ENCODE results near the gene NTPCR. TPM values are rescaled to one million over a fixed set of nuclear protein-coding genes. Genes with fewer than 3 reads are reported as not detected.
A peak's percentile ranks its signal among the peaks of the same experiment; 100 is the strongest.
"Not testable (repeated sequence)": the region's sequence is repeated elsewhere in the genome, so short reads cannot be mapped to it uniquely, and the experiment has no call there.

The NTPCR gene
- total and polyA plus RNA-seq, 7 donors = 34.8 to 75.1 (median 65.0) TPM

DNA sequence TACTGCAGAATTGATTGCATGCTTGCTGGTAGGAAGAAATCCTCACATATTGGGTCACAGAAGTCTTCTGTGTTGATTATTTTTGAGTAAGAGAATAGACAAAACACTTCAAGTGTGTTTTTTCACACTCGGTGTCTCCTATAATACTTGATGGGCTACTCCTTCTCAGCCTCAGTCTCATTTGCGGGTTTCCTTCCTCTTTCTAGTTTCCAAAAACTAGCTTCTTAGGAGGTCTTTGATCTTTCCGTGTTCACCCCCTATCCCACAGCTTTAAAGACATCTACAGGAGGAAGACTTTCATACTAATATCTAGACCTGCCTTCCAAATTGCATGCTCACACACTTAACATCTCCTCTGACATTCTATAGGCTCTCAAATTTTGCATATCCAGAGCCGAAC is 40.7 kb upstream of the NTPCR start:
- no peak for DNase-seq
- Histone ChIP-seq H3K9me3 (no peaks in the 10 kb centered on the region), H3K4me1 (peaks cover 4% of the 10 kb centered on the region), H3K27me3 (ENCODE audit: insufficient read depth in 3 of 3, low read length in 2 of 3) (no peaks in the 10 kb centered on the region), H3K36me3 (ENCODE audit: insufficient read depth in 1 of 2, low read depth in 1 of 2) (no peaks in the 10 kb centered on the region), H3K27ac (no peak overlapping the region), H3K4me3 (no peak overlapping the region)
- intact Hi-C loops (cut with DNase I) = no loop called here
- 77 to 91% (median 79%) methylated on average over 4 of the region's 4 CpGs for WGBS, 3 donors
- TF ChIP-seq, protein P1, sequence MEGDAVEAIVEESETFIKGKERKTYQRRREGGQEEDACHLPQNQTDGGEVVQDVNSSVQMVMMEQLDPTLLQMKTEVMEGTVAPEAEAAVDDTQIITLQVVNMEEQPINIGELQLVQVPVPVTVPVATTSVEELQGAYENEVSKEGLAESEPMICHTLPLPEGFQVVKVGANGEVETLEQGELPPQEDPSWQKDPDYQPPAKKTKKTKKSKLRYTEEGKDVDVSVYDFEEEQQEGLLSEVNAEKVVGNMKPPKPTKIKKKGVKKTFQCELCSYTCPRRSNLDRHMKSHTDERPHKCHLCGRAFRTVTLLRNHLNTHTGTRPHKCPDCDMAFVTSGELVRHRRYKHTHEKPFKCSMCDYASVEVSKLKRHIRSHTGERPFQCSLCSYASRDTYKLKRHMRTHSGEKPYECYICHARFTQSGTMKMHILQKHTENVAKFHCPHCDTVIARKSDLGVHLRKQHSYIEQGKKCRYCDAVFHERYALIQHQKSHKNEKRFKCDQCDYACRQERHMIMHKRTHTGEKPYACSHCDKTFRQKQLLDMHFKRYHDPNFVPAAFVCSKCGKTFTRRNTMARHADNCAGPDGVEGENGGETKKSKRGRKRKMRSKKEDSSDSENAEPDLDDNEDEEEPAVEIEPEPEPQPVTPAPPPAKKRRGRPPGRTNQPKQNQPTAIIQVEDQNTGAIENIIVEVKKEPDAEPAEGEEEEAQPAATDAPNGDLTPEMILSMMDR (IDR thresholded peaks at IDR 0.05) = no peak
- ATAC-seq = no peak

- H3K4me3 ChIP-seq = no peak overlapping the region
- TF ChIP-seq, protein P1 (IDR thresholded peaks at IDR 0.05) = no peak
- DNase-seq = no peak
- ATAC-seq = no peak
- no peak overlapping the region for H3K27ac ChIP-seq
- H3K27me3 ChIP-seq (ENCODE audit: insufficient read depth in 3 of 3, low read length in 2 of 3) = no peaks in the 10 kb centered on the region
- H3K9me3 ChIP-seq = no peaks in the 10 kb centered on the region
- WGBS, 3 donors = 71 to 79% (median 74%) methylated on average over 5 of the region's 5 CpGs
- no peaks in the 10 kb centered on the region for H3K4me1 ChIP-seq
- intact Hi-C loops (cut with DNase I) = no loop called here
- no peaks in the 10 kb centered on the region for H3K36me3 ChIP-seq (ENCODE audit: insufficient read depth in 1 of 2, low read depth in 1 of 2)
Observed at GRCh38 chr1:232911027-232911599, 39.3 kb upstream of the NTPCR start.

DNA sequence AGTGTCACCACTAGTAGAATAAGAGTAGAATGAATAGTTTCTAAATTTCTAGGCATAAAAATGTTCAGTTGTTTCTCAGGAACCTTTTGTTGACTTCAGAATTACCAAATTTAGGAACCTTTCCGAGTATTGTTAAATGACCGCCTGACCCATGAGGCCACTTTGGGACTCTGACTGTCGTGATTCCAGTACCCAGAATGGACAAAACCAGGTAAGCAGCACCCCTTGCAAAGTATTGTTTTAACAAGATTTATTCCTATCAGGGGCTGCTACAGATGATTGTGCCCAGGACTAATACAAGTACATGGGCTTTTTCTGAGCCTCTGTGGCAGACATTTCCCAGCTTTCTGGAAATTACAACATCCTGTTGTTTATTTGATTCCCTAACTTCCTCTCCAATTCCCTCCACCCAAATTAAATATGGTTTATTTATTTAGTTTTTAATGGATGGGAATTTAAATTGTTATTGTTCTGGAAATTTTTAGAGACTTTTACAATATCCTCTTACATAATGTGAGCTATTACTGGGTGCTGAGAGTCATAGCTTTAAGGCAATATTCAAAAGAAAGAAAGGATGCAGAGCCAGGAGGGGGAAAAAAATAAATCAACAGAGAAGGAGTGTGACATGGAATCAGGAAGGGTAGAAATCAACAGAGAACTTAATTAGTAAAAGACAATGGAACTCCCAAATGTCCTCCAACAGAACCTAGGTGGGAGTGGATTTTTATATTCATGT is 37.4 kb upstream of the NTPCR start:
- peak overlapping the region; percentile 13 for H3K27ac ChIP-seq
- no peaks in the 10 kb centered on the region for H3K9me3 ChIP-seq
- intact Hi-C loops (cut with DNase I) = no loop called here
- no peak for DNase-seq
- no peaks in the 10 kb centered on the region for H3K27me3 ChIP-seq (ENCODE audit: insufficient read depth in 3 of 3, low read length in 2 of 3)
- no peaks in the 10 kb centered on the region for H3K36me3 ChIP-seq (ENCODE audit: insufficient read depth in 1 of 2, low read depth in 1 of 2)
- WGBS, 3 donors = 77 to 78% (median 77%) methylated on average over 3 of the region's 3 CpGs
- no peak for ATAC-seq
- TF ChIP-seq, protein P1 (IDR thresholded peaks at IDR 0.05) = no peak
- no peaks in the 10 kb centered on the region for H3K4me1 ChIP-seq
- no peak overlapping the region for H3K4me3 ChIP-seq

DNA sequence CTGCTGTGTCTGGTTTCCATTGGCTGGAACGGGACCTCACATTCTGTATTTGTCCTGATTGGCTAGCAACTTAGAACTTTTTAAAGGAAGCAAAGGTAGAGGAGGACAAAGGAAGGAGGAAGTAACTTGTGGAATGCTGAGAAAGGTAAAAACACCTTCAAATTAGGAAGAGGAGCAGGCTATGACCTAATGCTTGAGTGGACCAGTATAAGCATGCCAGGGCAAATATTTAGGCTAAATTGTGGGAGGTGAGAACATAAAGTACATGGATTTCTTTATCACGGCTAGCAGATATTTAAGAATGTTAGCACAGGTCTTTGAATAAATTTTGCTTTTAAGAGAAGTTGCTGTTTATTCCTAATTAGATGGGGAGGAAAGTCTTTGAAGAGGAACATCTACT is 36.1 kb upstream of the NTPCR start:
- intact Hi-C loops (cut with DNase I); DNase-seq; H3K4me3 ChIP-seq; H3K27ac ChIP-seq; H3K4me1 ChIP-seq; ATAC-seq; H3K36me3 ChIP-seq (ENCODE audit: insufficient read depth in 1 of 2, low read depth in 1 of 2); H3K9me3 ChIP-seq; H3K27me3 ChIP-seq (ENCODE audit: insufficient read depth in 3 of 3, low read length in 2 of 3): not testable (repeated sequence)
- 88 to 96% (median 93%) methylated on average over 2 of the region's 2 CpGs for WGBS, 3 donors

- TF ChIP-seq, protein P1 (IDR thresholded peaks at IDR 0.05) = no peak
- Histone ChIP-seq H3K27ac (no peak overlapping the region), H3K4me1 (no peaks in the 10 kb centered on the region), H3K36me3 (ENCODE audit: insufficient read depth in 1 of 2, low read depth in 1 of 2) (no peaks in the 10 kb centered on the region), H3K27me3 (ENCODE audit: insufficient read depth in 3 of 3, low read length in 2 of 3) (no peaks in the 10 kb centered on the region), H3K4me3 (no peak overlapping the region), H3K9me3 (no peaks in the 10 kb centered on the region)
- 64 to 75% (median 65%) methylated on average over 4 of the region's 4 CpGs for WGBS, 3 donors
- no peak for DNase-seq
- intact Hi-C loops (cut with DNase I) = no loop called here
- no peak for ATAC-seq
Observed at GRCh38 chr1:232915212-232915611, 35.2 kb upstream of the NTPCR start.
